Nephron (organoid): Measurements from ENCODE around the gene MTRFR.

Experiments used
- H3K27ac Mint-ChIP-seq, 3 experiments: 2 replicates each; pipeline ENCODE4 v1.8.0; 2020; ENCODE audit warnings: mixed read lengths in 3 of 3, mild to moderate bottlenecking in 2 of 3, moderate library complexity in 1 of 3
- H3K27me3 Mint-ChIP-seq: 2 replicates; pipeline ENCODE4 v1.8.0; 2021; ENCODE audit warnings: low read depth, mild to moderate bottlenecking, moderate library complexity, mixed read lengths
- H3K36me3 Mint-ChIP-seq: 2 replicates; pipeline ENCODE4 v1.8.0; 2020; ENCODE audit warnings: low read depth, mixed read lengths
- H3K4me1 Mint-ChIP-seq: 2 replicates; pipeline ENCODE4 v1.8.0; 2020; ENCODE audit warnings: mixed read lengths
- H3K4me3 Mint-ChIP-seq, 3 experiments: 2 replicates each; pipeline ENCODE4 v1.8.0; 2020; ENCODE audit warnings: mild to moderate bottlenecking in 3 of 3, mixed read lengths in 3 of 3, moderate library complexity in 2 of 3
- H3K9me3 Mint-ChIP-seq: 2 replicates; pipeline ENCODE4 v1.8.0; 2020; ENCODE audit warnings: mixed read lengths
- CTCF ChIP-seq, 3 experiments: fragments of 200-600 bp; sonication (generic); IDR thresholded peaks; one replicate each; pipeline ENCODE4 v1.5.0; 2021; ENCODE audit warnings: antibody characterized with exemption in 3 of 3; ENCODE audit not compliant: unreplicated experiment in 3 of 3

The MTRFR gene

GRCh38 chr12:123271001-123271668 is 37.9 kb downstream of the MTRFR start:
- no peaks in the 10 kb centered on the region for H3K9me3 Mint-ChIP-seq
- H3K4me3 Mint-ChIP-seq: no peak overlapping the region
- H3K4me1 Mint-ChIP-seq: peaks cover 39% of the 10 kb centered on the region
- H3K27me3 Mint-ChIP-seq: no peaks in the 10 kb centered on the region
- peaks cover 8% of the 10 kb centered on the region for H3K36me3 Mint-ChIP-seq
- peak; percentile 24 to 44 (median 38) for TF ChIP-seq CTCF (IDR thresholded peaks at IDR 0.05; ENCODE audit: unreplicated experiment in 3 of 3)
- H3K27ac Mint-ChIP-seq: no peak overlapping the region

- Mint-ChIP-seq H3K9me3 (no peaks in the 10 kb centered on the region), H3K27me3 (no peaks in the 10 kb centered on the region), H3K27ac (peak overlapping the region; percentile 92 to 98 (median 97)), H3K4me3 (peak overlapping the region; percentile 83 to 90 (median 89)), H3K4me1 (peaks cover 27% of the 10 kb centered on the region), H3K36me3 (no peaks in the 10 kb centered on the region)
- TF ChIP-seq CTCF (IDR thresholded peaks at IDR 0.05; ENCODE audit: unreplicated experiment in 3 of 3): no peak
Observed at GRCh38 chr12:123273166-123273565, 39.9 kb downstream of the MTRFR start.

GRCh38 chr12:123278101-123278627 is 44.9 kb downstream of the MTRFR start:
- H3K9me3 Mint-ChIP-seq: no peaks in the 10 kb centered on the region
- H3K27ac Mint-ChIP-seq: no peak overlapping the region
- no peaks in the 10 kb centered on the region for H3K36me3 Mint-ChIP-seq
- H3K4me1 Mint-ChIP-seq: peaks cover 3% of the 10 kb centered on the region
- H3K27me3 Mint-ChIP-seq: peaks cover 3% of the 10 kb centered on the region
- H3K4me3 Mint-ChIP-seq: peak overlapping the region in 1 of 3 experiments; percentile 21
- no peak for TF ChIP-seq CTCF (IDR thresholded peaks at IDR 0.05; ENCODE audit: unreplicated experiment in 3 of 3)

- H3K9me3 Mint-ChIP-seq: no peaks in the 10 kb centered on the region
- no peak overlapping the region for H3K4me3 Mint-ChIP-seq
- no peak overlapping the region for H3K27ac Mint-ChIP-seq
- TF ChIP-seq CTCF (IDR thresholded peaks at IDR 0.05; ENCODE audit: unreplicated experiment in 3 of 3): no peak
- H3K27me3 Mint-ChIP-seq: peaks cover 3% of the 10 kb centered on the region
- H3K4me1 Mint-ChIP-seq: no peaks in the 10 kb centered on the region
- no peaks in the 10 kb centered on the region for H3K36me3 Mint-ChIP-seq
Observed at GRCh38 chr12:123280971-123281370, 47.7 kb downstream of the MTRFR start.

- no peak for TF ChIP-seq CTCF (IDR thresholded peaks at IDR 0.05; ENCODE audit: unreplicated experiment in 3 of 3)
- Mint-ChIP-seq H3K4me3 (no peak overlapping the region), H3K4me1 (no peaks in the 10 kb centered on the region), H3K9me3 (no peaks in the 10 kb centered on the region), H3K36me3 (no peaks in the 10 kb centered on the region), H3K27ac (no peak overlapping the region), H3K27me3 (peaks cover 3% of the 10 kb centered on the region)
Observed at GRCh38 chr12:123282111-123282510, 48.9 kb downstream of the MTRFR start.

GRCh38 chr12:123283461-123283860 is 50.2 kb downstream of the MTRFR start:
- no peak overlapping the region for H3K27ac Mint-ChIP-seq
- H3K27me3 Mint-ChIP-seq: peaks cover 3% of the 10 kb centered on the region
- peaks cover under 1% of the 10 kb centered on the region for H3K36me3 Mint-ChIP-seq
- H3K4me1 Mint-ChIP-seq: no peaks in the 10 kb centered on the region
- no peak for TF ChIP-seq CTCF (IDR thresholded peaks at IDR 0.05; ENCODE audit: unreplicated experiment in 3 of 3)
- H3K4me3 Mint-ChIP-seq: no peak overlapping the region
- no peaks in the 10 kb centered on the region for H3K9me3 Mint-ChIP-seq
